Sigmoid colon (tissue), 4 donors: ENCODE measurements around the gene PHF21A.
A peak's percentile ranks its signal among the peaks of the same experiment; 100 is the strongest.

Experiments
- CTCF ChIP-seq, 4 experiments: fragments of 450-650 bp in 3 of 4; fragments of 200-600 bp in 1 of 4; IDR thresholded peaks; one replicate each; pipeline ENCODE4 v1.5.1; 2016 to 2019; ENCODE audit warnings: antibody characterized with exemption in 4 of 4, mild to moderate bottlenecking in 3 of 4, moderate library complexity in 2 of 4
- EP300 ChIP-seq, 4 donors: sonication (generic); formaldehyde crosslinking; IDR thresholded peaks; one replicate each; pipeline ENCODE4 v1.6.1; 2017; ENCODE audit warnings: antibody characterized with exemption in 4 of 4
- POLR2A ChIP-seq, 2 donors: fragments of 450-650 bp; IDR thresholded peaks; one replicate each; pipeline ENCODE4 v1.6.1; 2016; ENCODE audit warnings: antibody characterized with exemption in 2 of 2, mild to moderate bottlenecking in 2 of 2, moderate library complexity in 2 of 2
- POLR2AphosphoS5 ChIP-seq, 4 donors: sonication (generic); formaldehyde crosslinking; IDR thresholded peaks; one replicate each; pipeline ENCODE4 v1.6.1; 2017; ENCODE audit warnings: antibody characterized with exemption in 4 of 4

GRCh38 chr11:46050003-46050461 is 71.2 kb downstream of the PHF21A start:
- no peak for TF ChIP-seq CTCF (IDR thresholded peaks at IDR 0.05)
- TF ChIP-seq EP300 (IDR thresholded peaks at IDR 0.05), result no peak
- TF ChIP-seq POLR2AphosphoS5 (IDR thresholded peaks at IDR 0.05), result peak in 2 of 4 donors; percentile 7 to 10
- no peak for TF ChIP-seq POLR2A (IDR thresholded peaks at IDR 0.05)
